Endodermal cell (in vitro differentiated cells): ENCODE measurements around the gene PXDN. TPM values are rescaled to one million over a fixed set of nuclear protein-coding genes. Genes with fewer than 3 reads are reported as not detected.

Experiments used
- DNase-seq: peaks from one replicate; pipeline ENCODE4 v3.0.0-alpha.2; 2017
- H3K27ac ChIP-seq: 2 replicates; pipeline ENCODE4 v1.5.1; 2013; ENCODE audit warnings: mild to moderate bottlenecking, low read depth, low read length, moderate library complexity
- H3K27me3 ChIP-seq: 2 replicates; pipeline ENCODE4 v1.6.1; 2013; ENCODE audit warnings: mild to moderate bottlenecking, low read length, moderate library complexity; ENCODE audit not compliant: insufficient read depth, control insufficient read depth, poor library complexity, severe bottlenecking
- H3K36me3 ChIP-seq: 2 replicates; pipeline ENCODE4 v1.7.0; 2013; ENCODE audit warnings: mild to moderate bottlenecking, low read length, moderate library complexity; ENCODE audit not compliant: control insufficient read depth, insufficient read depth
- H3K4me1 ChIP-seq: one replicate; pipeline ENCODE4 v1.7.0; 2013; ENCODE audit warnings: low read length; ENCODE audit not compliant: control insufficient read depth, insufficient read depth
- H3K4me3 ChIP-seq: 2 replicates; pipeline ENCODE4 v1.5.1; 2013; ENCODE audit warnings: mild to moderate bottlenecking, low read length, moderate library complexity
- H3K9ac ChIP-seq: 2 replicates; pipeline ENCODE4 v1.6.1; 2013; ENCODE audit warnings: mild to moderate bottlenecking, low read length, moderate library complexity; ENCODE audit not compliant: poor library complexity, severe bottlenecking; ENCODE audit errors: extremely low read depth
- H3K9me3 ChIP-seq: 2 replicates; pipeline ENCODE4 v1.6.1; 2013; ENCODE audit warnings: mild to moderate bottlenecking, low read length, moderate library complexity; ENCODE audit not compliant: control insufficient read depth
- H3K27ac Mint-ChIP-seq: 2 replicates; pipeline ENCODE4 v1.8.0; 2020; ENCODE audit warnings: mixed read lengths
- H3K27me3 Mint-ChIP-seq: 2 replicates; pipeline ENCODE4 v1.8.0; 2021; ENCODE audit warnings: mild to moderate bottlenecking, mixed read lengths; ENCODE audit not compliant: insufficient read depth
- H3K36me3 Mint-ChIP-seq: 2 replicates; pipeline ENCODE4 v1.8.0; 2020; ENCODE audit warnings: low read depth, mixed read lengths
- H3K4me1 Mint-ChIP-seq: 2 replicates; pipeline ENCODE4 v1.8.0; 2020; ENCODE audit warnings: mixed read lengths
- H3K4me3 Mint-ChIP-seq: 2 replicates; pipeline ENCODE4 v1.8.0; 2020; ENCODE audit warnings: mild to moderate bottlenecking, moderate library complexity, mixed read lengths
- H3K9me3 Mint-ChIP-seq: 2 replicates; pipeline ENCODE4 v1.8.0; 2020; ENCODE audit warnings: mild to moderate bottlenecking, mixed read lengths
- WGBS, 2 experiments: methylation state at CpG; one replicate each; pipeline versions ENCODE4 v1.1.5 to v1.1.7; 2013; ENCODE audit warnings: missing lambda C conversion rate in 2 of 2, mixed read lengths in 1 of 2; ENCODE audit not compliant: insufficient coverage in 1 of 2, insufficient read length in 1 of 2; 5-methylcytosine and 5-hydroxymethylcytosine counted together
- total RNA-seq, 2 donors: library from RNA; stranded (reverse); fragmentation: NEBNext Ultra II Directional in 1 of 2; extraction: Animal tissue kit (Norgen Biotek cat#: 25700) in 1 of 2; gene quantifications; 2 replicates in 1 of 2; 3 replicates in 1 of 2; pipeline ENCODE4 v1.2.1, GENCODE V29; 2021
- TF ChIP-seq, protein P1 (sequence below): fragments of 200-600 bp; sonication (generic); conservative IDR thresholded peaks from 2 replicates; pipeline ENCODE4 v1.5.0; 2021; ENCODE audit warnings: antibody characterized with exemption, mild to moderate bottlenecking

Gene PXDN
- total RNA-seq, 2 donors from 2014 or later: 212 to 247 TPM

DNA sequence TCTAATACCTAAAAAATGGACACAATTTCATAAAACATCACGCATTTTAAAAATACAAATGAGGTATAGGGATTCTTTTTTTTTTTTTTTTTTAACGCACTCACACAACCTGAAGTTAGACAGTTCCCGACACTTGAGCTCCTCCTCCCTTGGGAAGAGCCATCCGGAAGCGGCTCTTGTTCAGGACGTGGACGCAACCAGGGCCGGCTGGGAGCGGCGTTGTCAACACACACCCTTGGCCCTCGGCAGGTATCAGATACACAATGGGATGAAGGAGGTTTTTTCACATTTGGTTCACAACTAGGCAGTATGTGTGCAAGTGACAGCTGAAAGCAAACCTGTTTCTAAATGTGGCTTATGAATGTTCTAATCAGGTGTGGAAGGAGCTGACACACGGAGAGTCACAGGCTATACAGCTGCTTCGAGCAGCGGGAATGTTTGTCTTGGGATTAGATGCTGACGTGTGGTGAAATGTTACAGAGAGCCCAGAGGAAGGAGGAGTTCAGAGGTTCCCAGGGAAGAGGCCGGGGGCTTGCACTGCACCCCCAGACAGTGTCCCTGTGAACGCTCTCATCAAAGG is 111.1 kb downstream of the PXDN start:
- H3K36me3 Mint-ChIP-seq: peaks cover 80% of the 10 kb centered on the region
- H3K27ac ChIP-seq: no peak overlapping the region

DNA sequence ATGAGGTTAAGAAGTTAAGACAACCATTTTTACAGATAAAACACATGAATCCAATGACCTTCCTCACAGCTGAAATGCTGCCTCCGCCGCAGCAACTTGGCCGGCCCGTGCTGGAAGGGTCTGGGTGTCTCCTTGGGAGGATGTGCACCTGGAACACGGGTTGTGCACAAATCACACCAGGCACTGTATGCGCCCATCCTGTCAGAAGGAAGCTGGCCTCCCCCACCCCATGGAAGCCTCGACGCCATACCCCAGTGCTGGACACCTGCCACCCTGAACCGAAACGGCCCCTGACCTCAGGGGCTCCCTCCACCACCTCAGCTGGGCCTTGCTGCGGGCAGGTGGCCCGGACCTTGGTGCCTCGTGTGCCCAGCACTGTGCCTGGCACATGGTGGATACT is 111.8 kb downstream of the PXDN start:
- H3K4me1 ChIP-seq: no peaks in the 10 kb centered on the region
- H3K4me3 Mint-ChIP-seq: no peak overlapping the region
- no peaks in the 10 kb centered on the region for H3K27me3 Mint-ChIP-seq
- H3K27ac ChIP-seq: no peak overlapping the region
- H3K36me3 ChIP-seq: peaks cover 73% of the 10 kb centered on the region
- H3K27ac Mint-ChIP-seq: no peak overlapping the region
- H3K9me3 ChIP-seq: peaks cover 4% of the 10 kb centered on the region
- peaks cover 80% of the 10 kb centered on the region for H3K36me3 Mint-ChIP-seq
- no peaks in the 10 kb centered on the region for H3K9me3 Mint-ChIP-seq
- peaks cover 6% of the 10 kb centered on the region for H3K4me1 Mint-ChIP-seq
- H3K4me3 ChIP-seq: no peak overlapping the region
- H3K27me3 ChIP-seq: no peaks in the 10 kb centered on the region
- no peak overlapping the region for H3K9ac ChIP-seq
- DNase-seq: no peak
- TF ChIP-seq, protein P1, sequence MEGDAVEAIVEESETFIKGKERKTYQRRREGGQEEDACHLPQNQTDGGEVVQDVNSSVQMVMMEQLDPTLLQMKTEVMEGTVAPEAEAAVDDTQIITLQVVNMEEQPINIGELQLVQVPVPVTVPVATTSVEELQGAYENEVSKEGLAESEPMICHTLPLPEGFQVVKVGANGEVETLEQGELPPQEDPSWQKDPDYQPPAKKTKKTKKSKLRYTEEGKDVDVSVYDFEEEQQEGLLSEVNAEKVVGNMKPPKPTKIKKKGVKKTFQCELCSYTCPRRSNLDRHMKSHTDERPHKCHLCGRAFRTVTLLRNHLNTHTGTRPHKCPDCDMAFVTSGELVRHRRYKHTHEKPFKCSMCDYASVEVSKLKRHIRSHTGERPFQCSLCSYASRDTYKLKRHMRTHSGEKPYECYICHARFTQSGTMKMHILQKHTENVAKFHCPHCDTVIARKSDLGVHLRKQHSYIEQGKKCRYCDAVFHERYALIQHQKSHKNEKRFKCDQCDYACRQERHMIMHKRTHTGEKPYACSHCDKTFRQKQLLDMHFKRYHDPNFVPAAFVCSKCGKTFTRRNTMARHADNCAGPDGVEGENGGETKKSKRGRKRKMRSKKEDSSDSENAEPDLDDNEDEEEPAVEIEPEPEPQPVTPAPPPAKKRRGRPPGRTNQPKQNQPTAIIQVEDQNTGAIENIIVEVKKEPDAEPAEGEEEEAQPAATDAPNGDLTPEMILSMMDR: no peak
- 94 to 95% methylated on average over 11 to 13 of the region's 13 CpGs for WGBS, 2 experiments

More for the DNA sequence above, 111.1 kb downstream of the PXDN start:
- no peak overlapping the region for H3K9ac ChIP-seq
- H3K27me3 ChIP-seq: no peaks in the 10 kb centered on the region
- no peaks in the 10 kb centered on the region for H3K27me3 Mint-ChIP-seq
- peaks cover 6% of the 10 kb centered on the region for H3K4me1 Mint-ChIP-seq
- H3K9me3 ChIP-seq: peaks cover 4% of the 10 kb centered on the region
- TF ChIP-seq, protein P1: no peak
- peak overlapping the region; percentile 44 for H3K27ac Mint-ChIP-seq
- no peak overlapping the region for H3K4me3 ChIP-seq
- no peak for DNase-seq
- no peaks in the 10 kb centered on the region for H3K4me1 ChIP-seq
- no peaks in the 10 kb centered on the region for H3K9me3 Mint-ChIP-seq
- peaks cover 76% of the 10 kb centered on the region for H3K36me3 ChIP-seq
- no peak overlapping the region for H3K4me3 Mint-ChIP-seq
- WGBS, 2 experiments: 86 to 91% methylated on average over 7 to 16 of the region's 17 CpGs

DNA sequence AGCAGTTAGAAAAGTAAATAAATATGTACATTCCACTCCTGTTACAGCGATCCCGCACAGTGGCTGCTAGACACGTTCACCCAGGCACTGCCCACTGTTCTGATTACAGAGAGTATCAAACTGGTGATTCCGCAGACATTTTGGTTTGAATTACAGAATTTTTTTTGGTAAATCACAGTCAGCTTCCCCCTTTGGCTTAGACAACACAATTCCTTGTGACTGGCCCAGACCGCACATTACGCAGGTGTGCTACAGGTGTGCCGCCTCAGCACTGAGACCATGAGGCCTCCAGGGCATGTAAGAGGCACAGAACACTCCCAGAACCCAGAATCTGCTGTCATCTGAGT is 112.3 kb downstream of the PXDN start:
- Mint-ChIP-seq H3K4me1 (peaks cover 6% of the 10 kb centered on the region), H3K27ac (no peak overlapping the region), H3K36me3 (peaks cover 77% of the 10 kb centered on the region), H3K4me3 (no peak overlapping the region), H3K27me3 (no peaks in the 10 kb centered on the region), H3K9me3 (no peaks in the 10 kb centered on the region)
- H3K36me3 ChIP-seq: peaks cover 73% of the 10 kb centered on the region
- no peak overlapping the region for H3K4me3 ChIP-seq
- no peak overlapping the region for H3K27ac ChIP-seq
- no peak for DNase-seq
- TF ChIP-seq, protein P1: no peak
- no peaks in the 10 kb centered on the region for H3K4me1 ChIP-seq
- no peak overlapping the region for H3K9ac ChIP-seq
- H3K9me3 ChIP-seq: peaks cover 4% of the 10 kb centered on the region
- H3K27me3 ChIP-seq: no peaks in the 10 kb centered on the region
- WGBS, 2 experiments: 89 to 95% methylated on average over 4 to 7 of the region's 7 CpGs
